Keratinocyte (primary cell): ENCODE data around the gene EIF2B2. TPM values are rescaled to one million over a fixed set of nuclear protein-coding genes. Genes with fewer than 3 reads are reported as not detected.

Experiments used
- DNase-seq: peaks from one replicate; pipeline ENCODE4 v3.0.0-alpha.2; 2011; ENCODE audit warnings: low read depth, missing footprints, low spot score
- FAIRE-seq: peaks from 2 replicates; lab custom pipeline; 2011; peaks lifted over from hg19 to GRCh38; lab: Jason Lieb, UNC
- H2AFZ ChIP-seq: 2 replicates; pipeline ENCODE4 v1.6.0; 2012; ENCODE audit warnings: low read length, control low read depth, inconsistent platforms; ENCODE audit not compliant: control insufficient read depth
- H3K27ac ChIP-seq: 2 replicates; pipeline ENCODE4 v1.5.1; 2011; ENCODE audit warnings: low read length; ENCODE audit not compliant: control insufficient read depth, insufficient read depth
- H3K27me3 ChIP-seq: 3 replicates; pipeline ENCODE4 v1.6.0; 2011; ENCODE audit warnings: low read length; ENCODE audit not compliant: control insufficient read depth, insufficient read depth; ENCODE audit errors: extremely low read depth
- H3K36me3 ChIP-seq, 2 experiments: 2 replicates in 1 of 2; 3 replicates in 1 of 2; pipeline ENCODE4 v1.5.1; 2011; ENCODE audit warnings: low read length in 2 of 2, mild to moderate bottlenecking in 1 of 2; ENCODE audit not compliant: control insufficient read depth in 2 of 2, insufficient read depth in 2 of 2; ENCODE audit errors: extremely low read depth in 1 of 2
- H3K4me1 ChIP-seq: 3 replicates; pipeline ENCODE4 v1.5.1; 2011; ENCODE audit warnings: low read length; ENCODE audit not compliant: control insufficient read depth, insufficient read depth; ENCODE audit errors: extremely low read depth
- H3K4me2 ChIP-seq: 3 replicates; pipeline ENCODE4 v1.6.0; 2011; ENCODE audit warnings: low read depth, low read length; ENCODE audit not compliant: control insufficient read depth, insufficient read depth; ENCODE audit errors: extremely low read depth
- H3K4me3 ChIP-seq, 3 experiments: fragments of 200-600 bp in 1 of 3; sonication (generic) in 1 of 3; 2 replicates in 2 of 3; 3 replicates in 1 of 3; pipeline ENCODE4 v1.5.1; 2011 to 2016; ENCODE audit warnings: low read length in 3 of 3, mild to moderate bottlenecking in 3 of 3, control low read depth in 2 of 3, inconsistent platforms in 1 of 3, low read depth in 1 of 3, mixed read lengths in 1 of 3, mixed run types in 1 of 3, moderate library complexity in 1 of 3; ENCODE audit not compliant: control insufficient read depth in 2 of 3, insufficient read depth in 2 of 3; ENCODE audit errors: extremely low read depth in 1 of 3
- H3K79me2 ChIP-seq: 2 replicates; pipeline ENCODE4 v1.6.0; 2012; ENCODE audit warnings: low read length; ENCODE audit not compliant: control insufficient read depth, insufficient read depth
- H3K9ac ChIP-seq: 3 replicates; pipeline ENCODE4 v1.6.0; 2011; ENCODE audit warnings: low read length; ENCODE audit not compliant: control insufficient read depth, insufficient read depth; ENCODE audit errors: extremely low read depth
- H3K9me1 ChIP-seq: 3 replicates; pipeline ENCODE4 v1.6.0; 2011; ENCODE audit warnings: low read length; ENCODE audit not compliant: control insufficient read depth, insufficient read depth; ENCODE audit errors: extremely low read depth
- H3K9me3 ChIP-seq: 2 replicates; pipeline ENCODE4 v1.5.1; 2012; ENCODE audit warnings: low read depth, low read length; ENCODE audit not compliant: control insufficient read depth
- H4K20me1 ChIP-seq: 3 replicates; pipeline ENCODE4 v1.6.0; 2011; ENCODE audit warnings: low read length; ENCODE audit not compliant: control insufficient read depth, insufficient read depth; ENCODE audit errors: extremely low read depth
- EZH2 ChIP-seq: IDR thresholded peaks from one replicate; pipeline ENCODE4 v1.6.1; 2012; ENCODE audit warnings: inconsistent platforms, mild to moderate bottlenecking, low read length, moderate library complexity
- dilution Hi-C: fragments of 300-500 bp; cut with MboI; formaldehyde crosslinking; loops from one replicate; pipeline ENCODE4 v1.7.0; 2020; ENCODE audit warnings: low sequenced_read_pairs; ENCODE audit not compliant: extremely low pct_ligation_motif_present
- polyA plus RNA-seq, 5 experiments: library from polyadenylated mRNA; depleted of rRNA in 3 of 5; stranded (reverse) in 3 of 5; stranded (forward) in 1 of 5; unstranded in 1 of 5; fragments of >200 nt; gene quantifications; 1 replicate in 1 of 5; 2 replicates in 3 of 5; 3 replicates in 1 of 5; pipeline versions ENCODE4 v1.2.1 to v1.2.3, GENCODE V29; 2011 to 2012; ENCODE audit warnings: missing spikeins in 2 of 5, low read depth in 1 of 5, low replicate concordance in 1 of 5
- TF ChIP-seq, protein P1 (sequence below), 3 experiments: IDR thresholded peaks in 1 of 3; conservative IDR thresholded peaks in 1 of 3; optimal IDR thresholded peaks in 1 of 3; 2 replicates in 2 of 3; 3 replicates in 1 of 3; pipeline versions ENCODE3 to v1.5.1; 2011; ENCODE audit warnings: low read length in 3 of 3, mild to moderate bottlenecking in 3 of 3, moderate library complexity in 2 of 3, control low read depth in 1 of 3, inconsistent platforms in 1 of 3; ENCODE audit not compliant: insufficient read depth in 2 of 3; ENCODE audit errors: extremely low read depth in 1 of 3

Gene EIF2B2
- polyA plus RNA-seq, 1 donor (not counting 4 experiments of a cell fraction or from before 2014, with no cell fraction given), result 113 TPM

DNA sequence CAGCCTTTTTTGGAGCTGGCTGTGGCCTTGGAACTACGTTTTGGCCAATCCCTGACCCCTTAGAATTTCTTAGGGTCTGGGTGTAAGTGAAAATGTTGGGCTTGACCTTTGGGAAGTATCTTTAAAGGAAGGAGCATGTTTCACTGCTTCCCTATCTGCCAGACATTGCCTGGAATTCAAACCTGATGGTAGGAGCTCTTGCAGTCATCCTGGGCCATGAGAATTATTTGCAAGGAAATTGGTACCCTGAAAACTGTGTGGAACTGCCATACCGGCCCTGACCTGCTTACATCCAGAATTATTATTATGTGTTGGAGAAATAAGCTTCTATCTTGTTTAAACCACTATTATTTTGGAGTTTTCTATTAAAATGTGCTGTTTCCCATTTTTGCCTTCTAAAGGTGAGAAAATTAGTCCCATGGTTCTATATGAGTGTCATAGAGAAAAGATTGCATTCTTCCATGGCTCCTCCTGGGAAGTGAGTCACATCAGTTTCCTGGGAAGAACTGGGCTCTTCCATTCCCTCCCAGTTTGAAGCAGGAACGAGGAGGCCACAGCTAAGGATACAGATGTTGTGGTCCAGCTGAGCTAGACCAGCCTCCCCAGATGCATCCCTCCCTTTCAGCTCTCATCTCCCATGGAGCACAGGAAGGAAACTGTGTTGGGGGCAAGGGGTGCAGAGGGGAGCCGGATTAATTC is 37.8 kb upstream of the EIF2B2 start:
- Histone ChIP-seq H3K27me3 (no peaks in the 10 kb centered on the region), H3K27ac (peak overlapping the region; percentile 84), H3K9ac (peak overlapping the region; percentile 60), H2AFZ (no peak overlapping the region), H3K4me2 (peak overlapping the region; percentile 65), H4K20me1 (no peaks in the 10 kb centered on the region), H3K9me1 (no peaks in the 10 kb centered on the region), H3K4me3 (peak overlapping the region in 1 of 3 experiments; percentile 5), H3K4me1 (peaks cover 51% of the 10 kb centered on the region), H3K79me2 (no peaks in the 10 kb centered on the region), H3K36me3 (no peaks in the 10 kb centered on the region), H3K9me3 (no peaks in the 10 kb centered on the region)
- dilution Hi-C loops, result no loop called here
- TF ChIP-seq EZH2, result no peak
- TF ChIP-seq, protein P1, sequence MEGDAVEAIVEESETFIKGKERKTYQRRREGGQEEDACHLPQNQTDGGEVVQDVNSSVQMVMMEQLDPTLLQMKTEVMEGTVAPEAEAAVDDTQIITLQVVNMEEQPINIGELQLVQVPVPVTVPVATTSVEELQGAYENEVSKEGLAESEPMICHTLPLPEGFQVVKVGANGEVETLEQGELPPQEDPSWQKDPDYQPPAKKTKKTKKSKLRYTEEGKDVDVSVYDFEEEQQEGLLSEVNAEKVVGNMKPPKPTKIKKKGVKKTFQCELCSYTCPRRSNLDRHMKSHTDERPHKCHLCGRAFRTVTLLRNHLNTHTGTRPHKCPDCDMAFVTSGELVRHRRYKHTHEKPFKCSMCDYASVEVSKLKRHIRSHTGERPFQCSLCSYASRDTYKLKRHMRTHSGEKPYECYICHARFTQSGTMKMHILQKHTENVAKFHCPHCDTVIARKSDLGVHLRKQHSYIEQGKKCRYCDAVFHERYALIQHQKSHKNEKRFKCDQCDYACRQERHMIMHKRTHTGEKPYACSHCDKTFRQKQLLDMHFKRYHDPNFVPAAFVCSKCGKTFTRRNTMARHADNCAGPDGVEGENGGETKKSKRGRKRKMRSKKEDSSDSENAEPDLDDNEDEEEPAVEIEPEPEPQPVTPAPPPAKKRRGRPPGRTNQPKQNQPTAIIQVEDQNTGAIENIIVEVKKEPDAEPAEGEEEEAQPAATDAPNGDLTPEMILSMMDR (optimal IDR thresholded peaks at IDR 0.05 in 1 of 3, IDR thresholded peaks at IDR 0.05 in 1 of 3, conservative IDR thresholded peaks at IDR 0.05 in 1 of 3; ENCODE audit: extremely low read depth in 1 of 3, insufficient read depth in 2 of 3, low read length in 3 of 3), result no peak
- FAIRE-seq (peak; percentile 36), DNase-seq (no peak)

DNA sequence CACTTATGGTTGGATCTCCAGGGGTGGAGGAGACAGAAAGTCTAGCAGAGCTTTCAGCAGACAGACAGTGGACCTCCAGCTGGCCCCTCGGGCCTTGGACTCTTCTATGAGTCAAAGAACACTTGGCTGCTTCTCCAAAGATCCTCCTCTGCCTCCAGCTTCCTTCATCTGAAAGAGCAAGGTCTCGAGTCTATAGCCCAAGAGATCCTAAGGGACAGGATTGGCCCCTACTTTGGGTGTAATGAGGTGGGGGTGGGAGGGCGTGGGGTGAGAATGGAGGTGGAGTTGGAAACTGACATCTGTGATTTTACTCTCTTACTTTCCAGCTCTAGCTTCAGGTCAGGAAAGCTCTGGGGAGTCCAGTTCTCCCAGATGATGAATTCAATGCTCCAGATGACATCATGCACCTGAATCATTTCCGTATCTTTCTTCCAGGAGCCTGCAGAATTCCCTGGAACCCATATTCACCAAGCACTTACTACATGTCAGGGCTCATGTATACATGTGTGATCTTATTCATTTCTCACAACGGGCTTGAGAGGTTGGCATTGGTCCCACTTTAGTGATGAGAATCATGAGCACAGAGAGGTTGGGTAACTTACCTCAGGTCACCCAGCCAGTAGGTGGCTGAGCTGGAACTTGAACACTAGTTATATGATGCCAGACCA is 37.1 kb upstream of the EIF2B2 start:
- Histone ChIP-seq H3K4me3 (peak overlapping the region in 1 of 3 experiments; percentile 5), H3K9me3 (no peaks in the 10 kb centered on the region), H3K9me1 (no peaks in the 10 kb centered on the region), H3K27ac (peak overlapping the region; percentile 84), H3K27me3 (no peaks in the 10 kb centered on the region), H4K20me1 (no peaks in the 10 kb centered on the region), H3K4me1 (peaks cover 44% of the 10 kb centered on the region), H2AFZ (no peak overlapping the region), H3K79me2 (no peaks in the 10 kb centered on the region), H3K9ac (peak overlapping the region; percentile 60), H3K4me2 (peak overlapping the region; percentile 65), H3K36me3 (no peaks in the 10 kb centered on the region)
- FAIRE-seq, result peak; percentile 99
- no peak for TF ChIP-seq EZH2
- TF ChIP-seq, protein P1 (optimal IDR thresholded peaks at IDR 0.05 in 1 of 3, IDR thresholded peaks at IDR 0.05 in 1 of 3, conservative IDR thresholded peaks at IDR 0.05 in 1 of 3; ENCODE audit: extremely low read depth in 1 of 3, insufficient read depth in 2 of 3, low read length in 3 of 3), result no peak
- dilution Hi-C loops, result no loop called here
- DNase-seq, result peak; percentile 95
